GM19351 (cell line): ENCODE measurements around the gene RTP2.
A peak's percentile ranks its signal among the peaks of the same experiment; 100 is the strongest.
"Not testable (repeated sequence)": the region's sequence is repeated elsewhere in the genome, so short reads cannot be mapped to it uniquely, and the experiment has no call there.

Experiments
- ATAC-seq: cut with Tn5 transposase; IDR thresholded peaks from one replicate; pipeline ENCODE4 v1.9.1; 2021; ENCODE audit warnings: mild to moderate bottlenecking, moderate library complexity; ENCODE audit not compliant: unreplicated experiment

Gene RTP2

GRCh38 chr3:187717572-187717971 is 15.2 kb upstream of the RTP2 start:
- ATAC-seq: no peak

GRCh38 chr3:187714404-187714979 is 12.1 kb upstream of the RTP2 start:
- ATAC-seq: peak; percentile 92

- no peak for ATAC-seq
Measured at GRCh38 chr3:187713504-187713903, 11.1 kb upstream of the RTP2 start.

- no peak for ATAC-seq
Measured at GRCh38 chr3:187709155-187709554, 6.8 kb upstream of the RTP2 start.

GRCh38 chr3:187708696-187709095 is 6.3 kb upstream of the RTP2 start:
- no peak for ATAC-seq

- no peak for ATAC-seq
Measured at GRCh38 chr3:187706971-187707370, 4.6 kb upstream of the RTP2 start.

- ATAC-seq: no peak
Measured at GRCh38 chr3:187705164-187705563, 2.8 kb upstream of the RTP2 start.

- ATAC-seq: no peak
Measured at GRCh38 chr3:187700249-187700648, 2.1 kb downstream of the RTP2 start.

- ATAC-seq: no peak
Measured at GRCh38 chr3:187698499-187699399, 3.6 kb downstream of the RTP2 start.

- ATAC-seq: no peak
Measured at GRCh38 chr3:187696021-187696420, 6.3 kb downstream of the RTP2 start.

- no peak for ATAC-seq
Measured at GRCh38 chr3:187695449-187695848, 6.9 kb downstream of the RTP2 start.

GRCh38 chr3:187694801-187695200 is 7.6 kb downstream of the RTP2 start:
- ATAC-seq: no peak

GRCh38 chr3:187693431-187693830 is 8.9 kb downstream of the RTP2 start:
- no peak for ATAC-seq

GRCh38 chr3:187689984-187690383 is 12.4 kb downstream of the RTP2 start:
- no peak for ATAC-seq

GRCh38 chr3:187686621-187687273 is 15.6 kb downstream of the RTP2 start:
- no peak for ATAC-seq

- no peak for ATAC-seq
Measured at GRCh38 chr3:187685948-187686347, 16.4 kb downstream of the RTP2 start.

- ATAC-seq: no peak
Measured at GRCh38 chr3:187684880-187685279, 17.5 kb downstream of the RTP2 start.

GRCh38 chr3:187684444-187684843 is 17.9 kb downstream of the RTP2 start:
- ATAC-seq: no peak

- not testable (repeated sequence) for ATAC-seq
Measured at GRCh38 chr3:187681756-187682155, 20.6 kb downstream of the RTP2 start.

GRCh38 chr3:187679638-187680396 is 22.5 kb downstream of the RTP2 start:
- peak; percentile 86 for ATAC-seq

- ATAC-seq: no peak
Measured at GRCh38 chr3:187678726-187679268, 23.6 kb downstream of the RTP2 start.
